ENCODE measurements around the gene GPANK1. TPM values are rescaled to one million over a fixed set of nuclear protein-coding genes. Genes with fewer than 3 reads are reported as not detected.
"Not testable (repeated sequence)": the region's sequence is repeated elsewhere in the genome, so short reads cannot be mapped to it uniquely, and the experiment has no call there.

Gene GPANK1
- total RNA-seq, 3 donors from 2014 or later = 16.2 to 22.2 (median 20.0) TPM

DNA sequence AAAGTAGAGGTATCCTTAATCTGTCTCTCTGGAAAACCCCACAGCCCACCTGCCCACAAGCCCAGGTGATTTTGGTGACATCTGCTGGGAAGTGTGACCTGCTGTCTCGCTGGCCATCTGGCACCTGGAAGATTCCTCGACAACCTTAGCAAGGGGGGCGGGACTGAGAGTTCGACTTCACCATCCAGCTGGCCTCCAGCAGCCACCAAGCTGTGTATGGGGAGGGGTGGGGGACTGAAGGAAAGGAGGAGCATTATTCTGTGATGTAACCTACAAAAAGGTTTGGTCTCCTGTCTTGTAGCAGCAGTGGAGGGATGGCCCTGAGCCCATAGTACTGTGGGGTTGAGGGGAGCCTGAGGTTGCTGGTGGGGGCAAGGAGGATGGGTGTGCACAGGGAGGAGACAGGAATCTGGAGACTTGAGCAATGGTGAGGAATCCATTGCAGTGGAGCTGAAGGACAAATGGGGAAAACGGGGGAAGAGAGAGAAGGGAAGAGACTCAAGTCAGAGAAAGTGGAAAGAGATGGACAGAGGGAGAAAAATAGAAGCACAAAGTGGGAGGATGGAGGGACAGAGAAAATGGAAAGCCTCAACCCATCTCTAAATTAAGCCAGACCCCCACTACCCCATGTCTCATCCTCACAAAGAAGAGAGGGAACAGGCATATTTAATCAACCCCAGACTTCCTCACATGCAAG lies 45.9 kb upstream of the GPANK1 start:
- DNase-seq (ENCODE audit: low spot score in 2 of 2) = no peak
- TF ChIP-seq POLR2AphosphoS5 (IDR thresholded peaks at IDR 0.05) (no peak), POLR2A (IDR thresholded peaks at IDR 0.05) (no peak)
- TF ChIP-seq, protein P1, sequence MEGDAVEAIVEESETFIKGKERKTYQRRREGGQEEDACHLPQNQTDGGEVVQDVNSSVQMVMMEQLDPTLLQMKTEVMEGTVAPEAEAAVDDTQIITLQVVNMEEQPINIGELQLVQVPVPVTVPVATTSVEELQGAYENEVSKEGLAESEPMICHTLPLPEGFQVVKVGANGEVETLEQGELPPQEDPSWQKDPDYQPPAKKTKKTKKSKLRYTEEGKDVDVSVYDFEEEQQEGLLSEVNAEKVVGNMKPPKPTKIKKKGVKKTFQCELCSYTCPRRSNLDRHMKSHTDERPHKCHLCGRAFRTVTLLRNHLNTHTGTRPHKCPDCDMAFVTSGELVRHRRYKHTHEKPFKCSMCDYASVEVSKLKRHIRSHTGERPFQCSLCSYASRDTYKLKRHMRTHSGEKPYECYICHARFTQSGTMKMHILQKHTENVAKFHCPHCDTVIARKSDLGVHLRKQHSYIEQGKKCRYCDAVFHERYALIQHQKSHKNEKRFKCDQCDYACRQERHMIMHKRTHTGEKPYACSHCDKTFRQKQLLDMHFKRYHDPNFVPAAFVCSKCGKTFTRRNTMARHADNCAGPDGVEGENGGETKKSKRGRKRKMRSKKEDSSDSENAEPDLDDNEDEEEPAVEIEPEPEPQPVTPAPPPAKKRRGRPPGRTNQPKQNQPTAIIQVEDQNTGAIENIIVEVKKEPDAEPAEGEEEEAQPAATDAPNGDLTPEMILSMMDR (IDR thresholded peaks at IDR 0.05) = no peak
- Histone ChIP-seq H3K27ac (no peak overlapping the region), H3K4me3 (no peak overlapping the region), H3K27me3 (no peaks in the 10 kb centered on the region), H3K36me3 (no peaks in the 10 kb centered on the region), H3K9me3 (no peaks in the 10 kb centered on the region), H3K4me1 (no peaks in the 10 kb centered on the region)
- intact Hi-C loops (cut with DNase I; ENCODE audit: low total_unique reads) = no loop called here

DNA sequence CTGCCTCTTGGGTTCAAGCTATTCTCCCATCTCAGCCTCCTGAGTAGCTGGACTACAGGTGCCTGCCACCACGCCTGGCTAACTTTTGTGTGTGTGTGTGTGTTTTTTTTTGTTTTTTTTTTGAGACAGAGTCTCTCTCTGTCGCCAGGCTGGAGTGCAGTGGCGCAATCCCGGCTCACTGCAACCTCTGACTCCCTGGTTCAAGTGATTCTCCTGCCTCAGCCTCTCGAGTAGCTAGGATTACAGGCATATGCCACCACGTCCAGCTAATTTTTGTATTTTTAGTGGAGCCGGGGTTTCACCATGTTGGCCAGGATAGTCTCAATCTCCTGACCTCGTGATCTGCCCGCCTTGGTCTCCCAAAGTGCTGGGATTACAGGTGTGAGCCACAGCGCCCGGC lies 44.4 kb upstream of the GPANK1 start:
- not testable (repeated sequence) for H3K4me3 ChIP-seq; DNase-seq (ENCODE audit: low spot score in 2 of 2); H3K9me3 ChIP-seq; H3K27ac ChIP-seq; H3K36me3 ChIP-seq; H3K4me1 ChIP-seq; H3K27me3 ChIP-seq
- intact Hi-C loops (cut with DNase I; ENCODE audit: low total_unique reads) = loop anchor here (10.0 kb wide), 1 partner anchor 56 kb away; the partner anchor contains the start of gene SAPCD1

DNA sequence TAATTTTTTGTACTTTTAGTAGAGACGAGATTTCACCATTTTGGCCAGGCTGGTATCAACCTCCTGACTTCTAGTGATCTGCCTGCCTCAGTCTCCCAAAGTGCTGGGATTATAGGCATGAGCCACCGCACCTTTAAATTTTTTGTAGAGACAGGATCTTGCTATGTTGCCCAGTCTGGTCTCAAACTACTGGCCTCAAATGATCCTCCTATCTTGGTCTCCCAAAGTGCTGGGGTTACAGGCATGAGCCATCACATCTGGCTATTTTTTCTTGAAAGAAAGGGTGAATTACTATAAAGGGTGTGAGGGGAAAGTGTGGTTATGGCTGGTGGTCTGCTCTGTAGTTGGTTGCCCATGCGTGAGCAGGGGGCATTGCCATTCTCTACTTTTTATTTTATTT lies 43.4 kb upstream of the GPANK1 start:
- peaks cover 0 to 6% of the 10 kb centered on the region in 2 donors for H3K4me1 ChIP-seq
- no peak overlapping the region for H3K27ac ChIP-seq
- H3K4me3 ChIP-seq = no peak overlapping the region
- H3K27me3 ChIP-seq = no peaks in the 10 kb centered on the region
- no peaks in the 10 kb centered on the region for H3K36me3 ChIP-seq
- DNase-seq (ENCODE audit: low spot score in 2 of 2) = no peak
- TF ChIP-seq, protein P1 (IDR thresholded peaks at IDR 0.05) = no peak
- intact Hi-C loops (cut with DNase I; ENCODE audit: low total_unique reads) = loop anchor here (10.0 kb wide), 1 partner anchor 57 kb away; the partner anchor contains the start of gene SAPCD1
- no peaks in the 10 kb centered on the region for H3K9me3 ChIP-seq

DNA sequence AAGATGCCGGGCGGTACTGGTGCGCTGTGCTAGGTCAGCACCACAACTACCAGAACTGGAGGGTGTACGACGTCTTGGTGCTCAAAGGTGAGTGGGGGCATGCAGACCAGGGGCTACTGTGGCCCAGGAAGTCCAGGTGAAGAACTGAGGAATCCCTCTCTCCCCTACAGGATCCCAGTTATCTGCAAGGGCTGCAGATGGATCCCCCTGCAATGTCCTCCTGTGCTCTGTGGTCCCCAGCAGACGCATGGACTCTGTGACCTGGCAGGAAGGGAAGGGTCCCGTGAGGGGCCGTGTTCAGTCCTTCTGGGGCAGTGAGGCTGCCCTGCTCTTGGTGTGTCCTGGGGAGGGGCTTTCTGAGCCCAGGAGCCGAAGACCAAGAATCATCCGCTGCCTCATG lies 42.9 kb upstream of the GPANK1 start:
- intact Hi-C loops (cut with DNase I; ENCODE audit: low total_unique reads) = loop anchor here (10.0 kb wide), 1 partner anchor 57 kb away; the partner anchor contains the start of gene SAPCD1
- H3K36me3 ChIP-seq = no peaks in the 10 kb centered on the region
- no peak for DNase-seq (ENCODE audit: low spot score in 2 of 2)
- TF ChIP-seq, protein P1 (IDR thresholded peaks at IDR 0.05) = no peak
- TF ChIP-seq POLR2AphosphoS5 (IDR thresholded peaks at IDR 0.05) (no peak), POLR2A (IDR thresholded peaks at IDR 0.05) (no peak)
- no peaks in the 10 kb centered on the region for H3K27me3 ChIP-seq
- no peak overlapping the region for H3K4me3 ChIP-seq
- H3K9me3 ChIP-seq = no peaks in the 10 kb centered on the region
- peaks cover 0 to 6% of the 10 kb centered on the region in 2 donors for H3K4me1 ChIP-seq
- no peak overlapping the region for H3K27ac ChIP-seq

DNA sequence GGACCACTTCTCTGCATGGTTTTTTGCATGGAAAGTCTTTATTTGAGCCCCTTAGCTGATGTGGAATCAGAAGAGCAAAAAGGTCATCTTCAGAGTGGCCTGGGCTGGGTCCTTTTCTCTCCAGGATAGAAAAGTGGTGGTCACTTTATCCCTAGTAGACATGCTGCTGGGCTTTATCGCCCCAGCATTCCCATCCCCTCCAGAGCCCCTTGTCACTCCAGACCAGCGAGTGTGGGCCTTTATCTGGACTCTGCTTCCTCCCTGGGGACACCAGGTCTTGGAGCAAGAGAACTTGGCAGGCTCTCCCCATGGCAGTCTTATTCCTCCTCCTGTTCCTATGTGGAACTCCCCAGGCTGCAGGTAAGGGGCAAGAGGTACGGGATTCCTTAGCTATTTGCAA lies 41.8 kb upstream of the GPANK1 start, which contains the start of gene LY6G6F:
Gene LY6G6F (plus strand): TSS at position 268 of the 400 bp plus-strand sequence. CDS start 41 bp downstream, at position 309.
- H3K9me3 ChIP-seq = no peaks in the 10 kb centered on the region
- H3K36me3 ChIP-seq = no peaks in the 10 kb centered on the region
- H3K27me3 ChIP-seq = no peaks in the 10 kb centered on the region
- intact Hi-C loops (cut with DNase I; ENCODE audit: low total_unique reads) = loop anchor here (10.0 kb wide), 1 partner anchor 58 kb away; the partner anchor contains the start of gene SAPCD1
- no peak within 1 kb of the TSS for H3K4me3 ChIP-seq
- no peak for DNase-seq (ENCODE audit: low spot score in 2 of 2)
- no peak within 1 kb of the TSS for H3K27ac ChIP-seq
- no peak for TF ChIP-seq POLR2A (IDR thresholded peaks at IDR 0.05)
- TF ChIP-seq POLR2AphosphoS5 (IDR thresholded peaks at IDR 0.05) = no peak
- TF ChIP-seq, protein P1 (IDR thresholded peaks at IDR 0.05) = no peak
- H3K4me1 ChIP-seq = peaks cover 2 to 12% of the 10 kb centered on the region in 2 donors

Measured in breast epithelium (tissue), 4 donors.